IPS DF 6.9 (cell line): ENCODE data around the gene FBLN2.

Experiments
- DNase-seq: peaks from one replicate; pipeline ENCODE4 v3.0.0-alpha.2; 2013; ENCODE audit warnings: low read depth, low spot score
- H3K27ac ChIP-seq: one replicate; pipeline ENCODE4 v1.5.1; 2013; ENCODE audit warnings: low read length, control low read depth
- H3K27me3 ChIP-seq: 2 replicates; pipeline ENCODE4 v1.6.1; 2013; ENCODE audit warnings: mild to moderate bottlenecking, low read length; ENCODE audit not compliant: control insufficient read depth, insufficient read depth
- H3K36me3 ChIP-seq: 2 replicates; pipeline ENCODE4 v1.6.1; 2013; ENCODE audit warnings: low read length; ENCODE audit not compliant: control insufficient read depth, insufficient read depth
- H3K4me1 ChIP-seq: 2 replicates; pipeline ENCODE4 v1.6.1; 2013; ENCODE audit warnings: low read length; ENCODE audit not compliant: control insufficient read depth, insufficient read depth
- H3K4me3 ChIP-seq: 2 replicates; pipeline ENCODE4 v1.5.1; 2013; ENCODE audit warnings: mild to moderate bottlenecking, low read length
- H3K9me3 ChIP-seq: 2 replicates; pipeline ENCODE4 v1.6.1; 2013; ENCODE audit warnings: low read length, inconsistent platforms; ENCODE audit not compliant: control insufficient read depth, insufficient read depth
- WGBS: extraction: QIAGEN DNeasy Blood & Tissue Kit; methylation state at CpG from one replicate; pipeline ENCODE4 v1.1.7; 2013; ENCODE audit warnings: mixed read lengths, missing lambda C conversion rate; ENCODE audit not compliant: insufficient read length, insufficient coverage; 5-methylcytosine and 5-hydroxymethylcytosine counted together

The FBLN2 gene

DNA sequence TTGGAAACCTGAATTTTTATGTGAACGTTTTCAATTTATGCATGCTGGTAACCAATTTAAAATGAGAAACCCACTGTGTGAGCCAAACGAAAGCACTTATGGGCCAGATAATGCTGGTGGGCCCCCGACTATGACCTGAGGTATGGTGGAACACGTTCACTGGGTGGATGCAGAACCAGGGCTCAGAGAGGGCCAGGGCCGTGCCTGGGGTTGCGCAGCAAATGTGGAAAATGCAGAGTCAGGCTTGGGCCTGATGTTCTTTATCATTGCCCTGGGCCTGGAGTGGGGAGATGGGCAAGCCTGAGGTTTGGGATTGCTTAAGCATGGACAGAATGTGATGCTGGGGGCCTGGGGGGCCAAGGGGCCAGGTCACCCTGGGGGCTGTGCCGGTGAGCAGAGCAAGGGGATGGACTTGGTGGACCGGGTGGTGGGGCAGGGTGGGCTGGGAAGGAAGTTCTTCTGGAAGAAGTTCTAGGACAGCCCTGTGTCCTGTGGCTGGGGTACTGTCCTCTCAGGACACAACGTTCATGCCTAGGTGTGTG, 17.9 kb downstream of the FBLN2 start:
- H3K9me3 ChIP-seq, result no peaks in the 10 kb centered on the region
- no peak overlapping the region for H3K27ac ChIP-seq
- H3K4me1 ChIP-seq, result 0 out of 2 replicates have a peak, but pooled peaks cover 1% of the 10 kb centered on the region
- H3K36me3 ChIP-seq, result peaks cover 4% of the 10 kb centered on the region; the same call in 1 of the 2 replicates
- H3K27me3 ChIP-seq, result no peaks in the 10 kb centered on the region
- no CpG with 5 or more reads among the region's 9 CpGs for WGBS
- no peak for DNase-seq
- no peak overlapping the region for H3K4me3 ChIP-seq

DNA sequence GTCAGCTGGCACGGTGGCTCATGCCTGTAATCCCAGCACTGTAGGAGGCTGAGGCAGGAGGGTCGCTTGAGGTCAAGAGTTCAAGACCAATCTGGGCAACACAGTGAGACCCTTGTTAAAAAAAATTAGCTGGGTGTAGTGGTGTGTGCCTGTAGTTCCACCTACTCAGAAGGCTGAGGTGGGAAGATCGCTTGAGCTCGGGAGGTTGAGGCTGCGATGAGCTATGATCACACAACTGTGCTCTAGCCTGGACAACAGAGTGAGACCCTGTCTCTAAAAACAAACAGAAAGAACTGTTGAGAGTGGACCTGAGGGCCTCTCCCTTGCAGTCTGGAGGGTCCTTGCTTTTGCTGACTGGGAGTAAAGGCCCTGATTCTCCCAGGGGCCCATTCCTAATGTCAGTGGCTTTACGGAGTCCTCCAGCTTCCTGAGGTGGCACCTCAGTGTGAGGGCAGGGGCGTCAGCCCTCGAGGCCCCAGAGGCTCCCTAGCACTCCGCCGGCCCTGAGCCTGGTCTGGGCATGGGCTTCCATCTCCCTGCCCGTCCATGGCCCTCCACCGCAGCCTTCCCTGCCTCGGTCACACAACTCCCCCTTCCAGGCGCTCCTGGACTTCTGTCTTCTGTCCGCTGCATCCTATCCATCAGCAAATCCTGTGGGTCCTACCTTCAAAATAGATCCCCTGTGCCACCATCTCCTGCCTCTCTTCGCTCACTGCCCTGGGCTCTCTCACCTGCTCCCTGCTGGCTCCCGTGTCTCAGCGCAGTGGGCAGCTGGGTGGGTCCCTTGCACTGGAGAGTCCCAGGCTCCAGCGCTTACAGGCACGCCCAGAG, 19.0 kb downstream of the FBLN2 start:
- peaks cover 4% of the 10 kb centered on the region; the same call in 1 of the 2 replicates for H3K36me3 ChIP-seq
- H3K27me3 ChIP-seq, result no peaks in the 10 kb centered on the region

DNA sequence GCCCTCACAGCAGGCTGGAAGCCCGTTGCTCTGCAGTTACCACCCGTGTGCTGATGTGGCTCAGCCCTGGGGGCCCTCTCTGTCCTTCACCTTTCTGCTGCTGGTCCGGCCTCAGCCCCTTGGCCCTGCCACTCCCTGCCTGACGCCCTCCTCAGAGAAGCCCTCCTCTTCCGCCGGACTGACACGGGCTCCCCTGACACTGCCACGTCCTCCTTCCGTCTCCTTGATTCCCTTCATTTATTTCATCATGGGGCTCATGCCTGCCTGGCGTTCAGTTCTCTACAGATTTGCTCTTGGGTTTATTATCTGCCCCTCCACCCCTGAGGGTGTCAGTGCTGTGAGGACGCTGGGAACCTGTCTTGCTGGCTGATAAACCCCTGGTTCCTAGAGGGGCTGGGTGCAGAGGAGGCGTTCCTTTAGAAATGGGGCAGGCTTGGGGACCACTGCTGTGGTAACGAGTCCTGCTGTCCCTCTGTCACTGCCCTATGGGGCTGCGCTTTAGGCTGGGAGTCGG, 19.6 kb downstream of the FBLN2 start:
- DNase-seq, result no peak
- Histone ChIP-seq H3K36me3 (peaks cover 4% of the 10 kb centered on the region; the same call in 1 of the 2 replicates), H3K4me1 (0 out of 2 replicates have a peak, but pooled peaks cover 1% of the 10 kb centered on the region), H3K27me3 (no peaks in the 10 kb centered on the region), H3K27ac (no peak overlapping the region), H3K4me3 (no peak overlapping the region), H3K9me3 (no peaks in the 10 kb centered on the region)
- no CpG with 5 or more reads among the region's 15 CpGs for WGBS

More for the DNA sequence above, 19.0 kb downstream of the FBLN2 start:
- no peak for DNase-seq
- Histone ChIP-seq H3K4me1 (0 out of 2 replicates have a peak, but pooled peaks cover 1% of the 10 kb centered on the region), H3K27ac (no peak overlapping the region), H3K4me3 (no peak overlapping the region), H3K9me3 (no peaks in the 10 kb centered on the region)
- no CpG with 5 or more reads among the region's 20 CpGs for WGBS

DNA sequence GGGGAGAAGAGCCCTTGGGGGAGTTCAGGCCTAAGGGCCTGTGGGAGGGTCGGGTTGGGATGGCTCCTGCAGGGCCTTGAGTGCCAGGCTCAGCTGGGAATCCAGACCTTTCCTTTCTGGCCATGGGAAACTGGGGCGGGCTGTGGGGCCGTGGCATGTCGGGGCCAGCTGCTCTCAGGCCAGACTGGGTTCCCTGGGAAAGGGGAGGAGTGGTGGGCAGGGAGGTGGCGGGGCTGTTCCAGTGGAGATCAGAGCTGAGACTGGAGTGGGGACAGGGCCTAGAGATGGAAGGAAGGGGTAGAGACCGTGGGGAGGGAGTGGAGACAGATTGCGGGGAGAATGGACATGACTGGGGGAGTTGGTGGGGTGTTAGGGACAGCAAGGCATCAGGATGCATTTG, 20.3 kb downstream of the FBLN2 start:
- Histone ChIP-seq H3K4me1 (0 out of 2 replicates have a peak, but pooled peaks cover 1% of the 10 kb centered on the region), H3K36me3 (peaks cover 4% of the 10 kb centered on the region; the same call in 1 of the 2 replicates), H3K9me3 (no peaks in the 10 kb centered on the region), H3K4me3 (no peak overlapping the region), H3K27ac (no peak overlapping the region), H3K27me3 (no peaks in the 10 kb centered on the region)
- WGBS, result no CpG with 5 or more reads among the region's 7 CpGs
- no peak for DNase-seq

DNA sequence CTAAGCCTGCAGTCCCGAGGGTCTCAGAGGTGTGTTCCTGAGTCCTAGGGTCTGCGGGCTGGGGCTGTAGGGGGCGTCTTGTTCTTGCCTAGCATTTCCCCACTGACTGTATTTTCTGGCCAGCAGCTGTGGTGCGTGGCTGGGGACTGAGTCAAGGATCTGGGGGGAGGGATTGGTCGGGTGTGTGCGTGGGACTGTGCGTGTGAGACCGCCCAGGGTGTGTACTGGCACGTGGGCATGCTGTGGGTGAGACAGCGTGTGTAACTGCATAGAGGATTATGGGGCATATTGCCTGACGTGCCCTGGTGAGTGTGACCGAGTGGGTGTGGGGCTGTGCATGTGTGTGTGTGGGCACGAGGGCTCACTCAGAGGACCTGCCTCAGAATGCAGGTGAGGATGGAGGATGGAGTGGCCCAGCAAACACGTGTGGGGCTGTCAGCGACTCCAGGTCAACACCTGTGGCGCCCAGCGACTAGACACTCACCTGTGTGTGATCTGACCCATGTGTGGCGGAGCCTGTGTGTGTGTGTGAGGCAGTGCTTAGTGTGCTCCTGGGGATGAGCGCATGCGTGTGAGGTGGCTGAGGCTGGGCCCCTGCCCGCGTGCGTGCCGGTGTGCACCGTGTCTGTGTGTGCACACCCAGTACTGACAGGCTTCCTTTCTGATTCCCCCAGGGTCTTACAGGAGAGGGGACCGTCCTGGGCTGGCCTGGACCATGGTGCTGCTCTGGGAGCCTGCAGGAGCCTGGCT, 20.9 kb downstream of the FBLN2 start:
- Histone ChIP-seq H3K27me3 (no peaks in the 10 kb centered on the region), H3K27ac (no peak overlapping the region), H3K36me3 (peaks cover 4% of the 10 kb centered on the region; the same call in 1 of the 2 replicates), H3K4me3 (no peak overlapping the region), H3K4me1 (peaks cover 3% of the 10 kb centered on the region; the same call in 1 of the 2 replicates), H3K9me3 (no peaks in the 10 kb centered on the region)
- no CpG with 5 or more reads among the region's 26 CpGs for WGBS
- no peak for DNase-seq

DNA sequence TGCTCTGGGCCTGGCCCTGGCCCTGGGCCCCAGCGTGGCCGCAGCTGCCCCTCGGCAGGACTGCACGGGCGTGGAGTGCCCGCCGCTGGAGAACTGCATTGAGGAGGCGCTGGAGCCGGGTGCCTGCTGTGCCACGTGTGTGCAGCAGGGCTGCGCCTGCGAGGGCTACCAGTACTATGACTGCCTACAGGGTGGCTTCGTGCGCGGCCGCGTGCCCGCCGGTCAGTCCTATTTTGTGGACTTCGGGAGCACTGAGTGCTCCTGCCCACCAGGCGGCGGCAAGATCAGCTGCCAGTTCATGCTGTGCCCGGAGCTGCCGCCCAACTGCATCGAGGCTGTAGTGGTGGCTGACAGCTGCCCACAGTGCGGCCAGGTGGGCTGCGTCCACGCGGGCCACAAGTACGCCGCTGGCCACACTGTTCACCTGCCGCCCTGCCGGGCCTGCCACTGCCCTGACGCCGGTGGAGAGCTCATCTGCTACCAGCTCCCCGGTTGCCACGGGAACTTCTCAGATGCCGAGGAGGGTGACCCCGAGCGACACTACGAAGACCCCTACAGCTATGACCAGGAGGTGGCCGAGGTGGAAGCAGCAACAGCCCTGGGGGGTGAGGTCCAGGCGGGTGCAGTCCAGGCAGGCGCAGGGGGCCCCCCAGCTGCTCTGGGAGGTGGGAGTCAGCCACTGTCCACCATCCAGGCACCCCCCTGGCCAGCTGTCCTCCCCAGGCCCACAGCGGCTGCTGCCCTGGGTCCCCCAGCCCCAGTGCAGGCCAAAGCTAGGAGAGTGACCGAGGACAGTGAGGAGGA, 21.7 kb downstream of the FBLN2 start:
- peaks cover 4% of the 10 kb centered on the region; the same call in 1 of the 2 replicates for H3K36me3 ChIP-seq
- H3K9me3 ChIP-seq, result no peaks in the 10 kb centered on the region
- no CpG with 5 or more reads among the region's 46 CpGs for WGBS
- H3K4me1 ChIP-seq, result peaks cover 2% of the 10 kb centered on the region
- no peak for DNase-seq
- no peak overlapping the region for H3K4me3 ChIP-seq
- H3K27ac ChIP-seq, result no peak overlapping the region
- no peaks in the 10 kb centered on the region for H3K27me3 ChIP-seq

DNA sequence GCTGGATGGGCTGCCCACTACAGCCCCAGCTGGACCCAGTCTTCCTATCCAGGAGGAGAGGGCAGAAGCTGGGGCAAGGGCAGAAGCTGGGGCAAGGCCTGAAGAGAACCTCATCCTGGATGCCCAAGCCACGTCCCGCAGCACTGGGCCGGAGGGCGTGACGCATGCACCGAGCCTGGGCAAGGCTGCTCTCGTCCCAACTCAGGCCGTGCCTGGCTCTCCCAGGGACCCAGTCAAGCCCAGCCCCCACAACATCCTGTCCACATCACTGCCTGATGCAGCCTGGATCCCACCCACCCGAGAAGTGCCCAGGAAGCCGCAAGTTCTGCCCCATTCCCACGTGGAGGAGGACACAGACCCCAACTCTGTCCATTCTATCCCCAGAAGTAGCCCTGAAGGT, 22.3 kb downstream of the FBLN2 start:
- Histone ChIP-seq H3K4me1 (peaks cover 4% of the 10 kb centered on the region), H3K27ac (no peak overlapping the region), H3K27me3 (no peaks in the 10 kb centered on the region), H3K36me3 (peaks cover 4% of the 10 kb centered on the region; the same call in 1 of the 2 replicates), H3K4me3 (no peak overlapping the region), H3K9me3 (no peaks in the 10 kb centered on the region)
- no CpG with 5 or more reads among the region's 11 CpGs for WGBS
- no peak for DNase-seq

DNA sequence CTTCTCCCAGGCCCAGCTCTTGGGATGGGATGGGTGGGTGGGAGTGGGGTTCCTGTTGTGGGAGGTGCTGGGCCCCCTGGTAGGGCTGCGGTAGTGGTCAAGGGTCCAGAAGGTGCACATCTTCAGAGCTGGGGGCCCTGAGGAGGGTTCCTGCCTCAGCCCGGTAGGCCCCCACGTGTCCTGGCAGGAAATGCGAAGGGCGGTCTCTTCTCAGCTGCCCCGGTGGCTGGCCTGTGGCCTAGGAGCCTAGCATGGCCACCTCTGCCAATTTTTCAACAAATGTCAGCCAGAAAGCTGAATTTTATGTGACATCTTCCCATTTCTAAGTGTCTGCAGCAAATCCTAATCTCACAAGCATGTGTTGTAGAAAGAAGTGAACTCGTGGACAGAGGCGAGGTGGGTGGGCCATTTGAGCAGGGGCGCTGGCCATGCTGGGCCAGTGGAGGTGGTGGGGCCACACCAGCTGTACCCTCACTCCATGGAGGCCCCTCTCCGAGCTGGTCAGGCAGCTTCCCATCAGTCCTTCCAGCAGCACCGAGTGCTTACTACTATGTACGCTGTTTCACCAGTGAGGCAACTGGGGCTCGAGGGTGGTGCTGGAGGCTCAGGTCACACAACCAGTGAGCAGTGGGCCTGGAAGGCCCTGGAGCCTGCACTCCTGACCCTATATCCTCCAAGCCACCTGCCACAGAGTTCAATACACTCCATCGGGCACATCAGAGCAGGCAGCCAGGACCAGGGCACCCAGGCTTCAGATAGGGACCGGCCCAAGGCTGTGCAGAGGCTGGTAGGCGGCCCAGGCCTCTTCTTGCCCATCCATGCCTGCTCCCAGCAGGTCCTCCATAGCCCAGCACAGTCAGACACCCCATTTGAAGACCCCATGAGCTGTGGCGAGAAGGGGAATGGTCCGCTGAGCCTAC, 23.2 kb downstream of the FBLN2 start:
- no peak overlapping the region for H3K27ac ChIP-seq
- peaks cover 4% of the 10 kb centered on the region for H3K4me1 ChIP-seq
- H3K36me3 ChIP-seq, result peaks cover 4% of the 10 kb centered on the region; the same call in 1 of the 2 replicates
- no peak overlapping the region for H3K4me3 ChIP-seq
- H3K27me3 ChIP-seq, result no peaks in the 10 kb centered on the region
- no peaks in the 10 kb centered on the region for H3K9me3 ChIP-seq
- DNase-seq, result no peak
- no CpG with 5 or more reads among the region's 18 CpGs for WGBS
